Lower leg skin (tissue), 3 donors: ENCODE results near the gene CENPX.

Experiments used
- CTCF ChIP-seq, 3 donors: fragments of 450-650 bp; IDR thresholded peaks; one replicate each; pipeline ENCODE4 v1.5.1; 2016; ENCODE audit warnings: antibody characterized with exemption in 3 of 3, mild to moderate bottlenecking in 3 of 3, moderate library complexity in 2 of 3
- POLR2A ChIP-seq, 2 donors: fragments of 450-650 bp; IDR thresholded peaks; one replicate each; pipeline ENCODE4 v1.6.1; 2016 to 2017; ENCODE audit warnings: antibody characterized with exemption in 2 of 2, mild to moderate bottlenecking in 1 of 2, moderate library complexity in 1 of 2

GRCh38 chr17:82063424-82064415, 41.0 kb upstream of the CENPX start:
- TF ChIP-seq CTCF (IDR thresholded peaks at IDR 0.05) (no peak), POLR2A (IDR thresholded peaks at IDR 0.05) (no peak)
